ENCODE data around the gene KRTAP9-7.
"Not testable (repeated sequence)": the region's sequence is repeated elsewhere in the genome, so short reads cannot be mapped to it uniquely, and the experiment has no call there.

The KRTAP9-7 gene

GRCh38 chr17:41275648-41276190 is at the start of gene KRTAP9-7:
Gene KRTAP9-7, plus strand, starts transcription at chr17:41275698. Its CDS starts 0 bp downstream, at chr17:41275698.
- not testable (repeated sequence) for DNase-seq (ENCODE audit: low read depth); H3K4me3 ChIP-seq (ENCODE audit: low read depth, low read length)

GRCh38 chr17:41226051-41226450 is 49.4 kb upstream of the KRTAP9-7 start:
- H3K4me3 ChIP-seq (ENCODE audit: low read depth, low read length), result no peak overlapping the region
- DNase-seq (ENCODE audit: low read depth), result no peak
- no peak for TF ChIP-seq POLR2A (IDR thresholded peaks at IDR 0.05; ENCODE audit: extremely low read depth, insufficient read length)
- no peak for TF ChIP-seq MAX (IDR thresholded peaks at IDR 0.05; ENCODE audit: low read depth, low read length)
- no peak for TF ChIP-seq MYC (IDR thresholded peaks at IDR 0.05; ENCODE audit: low read depth, low read length)
- TF ChIP-seq CTCF (IDR thresholded peaks at IDR 0.05; ENCODE audit: low read depth, low read length), result no peak

GRCh38 chr17:41226598-41227095 is 48.9 kb upstream of the KRTAP9-7 start, which contains the start of gene KRTAP9-2:
Gene KRTAP9-2, plus strand, starts transcription at chr17:41226648. Its CDS starts 7 bp downstream, at chr17:41226655.
- H3K4me3 ChIP-seq (ENCODE audit: low read depth, low read length); DNase-seq (ENCODE audit: low read depth): not testable (repeated sequence)

GRCh38 chr17:41230094-41230493 is 45.4 kb upstream of the KRTAP9-7 start:
- DNase-seq (ENCODE audit: low read depth), result no peak
- H3K4me3 ChIP-seq (ENCODE audit: low read depth, low read length), result no peak overlapping the region
- no peak for TF ChIP-seq POLR2A (IDR thresholded peaks at IDR 0.05; ENCODE audit: extremely low read depth, insufficient read length)
- TF ChIP-seq MYC (IDR thresholded peaks at IDR 0.05; ENCODE audit: low read depth, low read length), result no peak
- no peak for TF ChIP-seq MAX (IDR thresholded peaks at IDR 0.05; ENCODE audit: low read depth, low read length)
- no peak for TF ChIP-seq CTCF (IDR thresholded peaks at IDR 0.05; ENCODE audit: low read depth, low read length)

- TF ChIP-seq MYC (IDR thresholded peaks at IDR 0.05; ENCODE audit: low read depth, low read length) (no peak), CTCF (IDR thresholded peaks at IDR 0.05; ENCODE audit: low read depth, low read length) (no peak), POLR2A (IDR thresholded peaks at IDR 0.05; ENCODE audit: extremely low read depth, insufficient read length) (no peak)
- no peak overlapping the region for H3K4me3 ChIP-seq (ENCODE audit: low read depth, low read length)
- DNase-seq (ENCODE audit: low read depth), result no peak
Observed at GRCh38 chr17:41231731-41232130, 43.8 kb upstream of the KRTAP9-7 start.

GRCh38 chr17:41232399-41233105 is 42.9 kb upstream of the KRTAP9-7 start, which contains the start of gene KRTAP9-3:
Gene KRTAP9-3, plus strand, starts transcription at chr17:41232449. Its CDS starts 53 bp downstream, at chr17:41232502.
- H3K4me3 ChIP-seq (ENCODE audit: low read depth, low read length); DNase-seq (ENCODE audit: low read depth): not testable (repeated sequence)

GRCh38 chr17:41237116-41237515 is 38.4 kb upstream of the KRTAP9-7 start:
- H3K4me3 ChIP-seq (ENCODE audit: low read depth, low read length); DNase-seq (ENCODE audit: low read depth): not testable (repeated sequence)

GRCh38 chr17:41237949-41238437 is 37.5 kb upstream of the KRTAP9-7 start, which contains the start of gene KRTAP9-8:
Gene KRTAP9-8, plus strand, starts transcription at chr17:41237999. Its CDS starts 53 bp downstream, at chr17:41238052.
- H3K4me3 ChIP-seq (ENCODE audit: low read depth, low read length); DNase-seq (ENCODE audit: low read depth): not testable (repeated sequence)

GRCh38 chr17:41246995-41247787 is 28.3 kb upstream of the KRTAP9-7 start:
- H3K4me3 ChIP-seq (ENCODE audit: low read depth, low read length); DNase-seq (ENCODE audit: low read depth): not testable (repeated sequence)

GRCh38 chr17:41249637-41250240 is 25.8 kb upstream of the KRTAP9-7 start, which contains the start of gene KRTAP9-4:
Gene KRTAP9-4, plus strand, starts transcription at chr17:41249687. Its CDS starts 34 bp downstream, at chr17:41249721.
- H3K4me3 ChIP-seq (ENCODE audit: low read depth, low read length); DNase-seq (ENCODE audit: low read depth): not testable (repeated sequence)

Measured in NB4 (cell line).